ENCODE data around the gene PKP4. TPM values are rescaled to one million over a fixed set of nuclear protein-coding genes. Genes with fewer than 3 reads are reported as not detected.
A peak's percentile ranks its signal among the peaks of the same experiment; 100 is the strongest.

Gene PKP4
- total RNA-seq, 3 donors from 2014 or later, result 62.1 to 138 (median 121) TPM

- H3K4me1 ChIP-seq, result peaks cover 0 to 8% of the 10 kb centered on the region in 2 donors
- H3K9me3 ChIP-seq, result no peaks in the 10 kb centered on the region
- peak overlapping the region; percentile 82 to 97 (median 91) for H3K4me3 ChIP-seq
- no peaks in the 10 kb centered on the region for H3K36me3 ChIP-seq
- peak overlapping the region; percentile 93 to 99 for H3K27ac ChIP-seq
- intact Hi-C loops (cut with DNase I; ENCODE audit: low total_unique reads), result no loop called here
- DNase-seq (ENCODE audit: low spot score in 2 of 2), result peak; percentile 42 to 57
- TF ChIP-seq POLR2AphosphoS5 (IDR thresholded peaks at IDR 0.05) (peak in 1 of 3 donors; percentile 10), POLR2A (IDR thresholded peaks at IDR 0.05) (no peak)
- H3K27me3 ChIP-seq, result no peaks in the 10 kb centered on the region
These were observed 507 bp downstream of the PKP4 start for GRCh38 chr2:158457092-158457825.

GRCh38 chr2:158457826-158458616, 1.3 kb downstream of the PKP4 start:
- Histone ChIP-seq H3K9me3 (no peaks in the 10 kb centered on the region), H3K4me1 (peaks cover 0 to 16% of the 10 kb centered on the region in 2 donors), H3K27me3 (no peaks in the 10 kb centered on the region), H3K27ac (peak overlapping the region; percentile 93 to 99), H3K4me3 (peak overlapping the region; percentile 82 to 97 (median 91)), H3K36me3 (no peaks in the 10 kb centered on the region)
- peak; percentile 77 to 81 for DNase-seq (ENCODE audit: low spot score in 2 of 2)
- TF ChIP-seq POLR2AphosphoS5 (IDR thresholded peaks at IDR 0.05) (peak; percentile 76 to 78 (median 76)), POLR2A (IDR thresholded peaks at IDR 0.05) (peak; percentile 55), CTCF (IDR thresholded peaks at IDR 0.05) (peak in 2 of 3 donors; percentile 45 to 55)
- intact Hi-C loops (cut with DNase I; ENCODE audit: low total_unique reads), result no loop called here

GRCh38 chr2:158458617-158458920, 1.8 kb downstream of the PKP4 start:
- H3K9me3 ChIP-seq, result no peaks in the 10 kb centered on the region
- intact Hi-C loops (cut with DNase I; ENCODE audit: low total_unique reads), result no loop called here
- H3K27me3 ChIP-seq, result no peaks in the 10 kb centered on the region
- peaks cover 0 to 16% of the 10 kb centered on the region in 2 donors for H3K4me1 ChIP-seq
- no peaks in the 10 kb centered on the region for H3K36me3 ChIP-seq
- H3K4me3 ChIP-seq, result peak overlapping the region; percentile 82 to 97 (median 91)
- TF ChIP-seq POLR2A (IDR thresholded peaks at IDR 0.05) (no peak), CTCF (IDR thresholded peaks at IDR 0.05) (no peak), POLR2AphosphoS5 (IDR thresholded peaks at IDR 0.05) (no peak)
- no peak for DNase-seq (ENCODE audit: low spot score in 2 of 2)
- peak overlapping the region; percentile 93 to 99 for H3K27ac ChIP-seq

- TF ChIP-seq POLR2AphosphoS5 (IDR thresholded peaks at IDR 0.05) (no peak), POLR2A (IDR thresholded peaks at IDR 0.05) (no peak), CTCF (IDR thresholded peaks at IDR 0.05) (no peak)
- Histone ChIP-seq H3K4me3 (peak overlapping the region; percentile 82 to 97 (median 91)), H3K4me1 (peaks cover 0 to 16% of the 10 kb centered on the region in 2 donors), H3K27me3 (no peaks in the 10 kb centered on the region), H3K9me3 (no peaks in the 10 kb centered on the region), H3K36me3 (no peaks in the 10 kb centered on the region), H3K27ac (peak overlapping the region; percentile 93 to 99)
- DNase-seq (ENCODE audit: low spot score in 2 of 2), result no peak
- intact Hi-C loops (cut with DNase I; ENCODE audit: low total_unique reads), result no loop called here
These were observed 2.6 kb downstream of the PKP4 start for GRCh38 chr2:158459161-158460003.

GRCh38 chr2:158460632-158461297, 4.0 kb downstream of the PKP4 start:
- no peak for TF ChIP-seq POLR2AphosphoS5 (IDR thresholded peaks at IDR 0.05)
- TF ChIP-seq CTCF (IDR thresholded peaks at IDR 0.05), result peak in 1 of 3 donors; percentile 32
- H3K27ac ChIP-seq, result peak overlapping the region in 1 of 2 donors; percentile 2
- no peaks in the 10 kb centered on the region for H3K36me3 ChIP-seq
- H3K27me3 ChIP-seq, result no peaks in the 10 kb centered on the region
- peak overlapping the region in 1 of 3 donors; percentile 14 for H3K4me3 ChIP-seq
- no peaks in the 10 kb centered on the region for H3K9me3 ChIP-seq
- no peak for DNase-seq (ENCODE audit: low spot score in 2 of 2)
- intact Hi-C loops (cut with DNase I; ENCODE audit: low total_unique reads), result no loop called here
- H3K4me1 ChIP-seq, result peaks cover 0 to 16% of the 10 kb centered on the region in 2 donors
